Activated CD4-positive, alpha-beta T cell treated with anti-CD3 and anti-CD28 coated beads for 36 hours (primary cell): ENCODE measurements around the gene AP1S1. TPM values are rescaled to one million over a fixed set of nuclear protein-coding genes. Genes with fewer than 3 reads are reported as not detected.
"Not testable (repeated sequence)": the region's sequence is repeated elsewhere in the genome, so short reads cannot be mapped to it uniquely, and the experiment has no call there.

Source experiments
- ATAC-seq: fragments of 200-7000 bp; cut with Tn5 transposase; one replicate; pipeline ENCODE4 v1.10.0; 2021; ENCODE audit warnings: mild to moderate bottlenecking, moderate library complexity
- CTCF ChIA-PET: fragments of 350-600 bp; sonication (Branson Sonifier 250); formaldehyde crosslinking; loops from one replicate; lab custom pipeline; 2021; ENCODE audit warnings: antibody characterized with exemption; lab: Charles Lee
- POLR2A ChIA-PET: fragments of 350-600 bp; sonication (Branson Sonifier 250); formaldehyde crosslinking; loops from one replicate; lab custom pipeline; 2021; ENCODE audit warnings: antibody characterized with exemption, inconsistent platforms; lab: Charles Lee
- DNase-seq: peaks from one replicate; pipeline ENCODE4 v3.0.0-alpha.2; 2020
- H3K27ac Mint-ChIP-seq: one replicate; pipeline ENCODE4 v1.8.0; 2021; ENCODE audit warnings: mixed read lengths
- H3K27me3 Mint-ChIP-seq: one replicate; pipeline ENCODE4 v1.8.0; 2021; ENCODE audit warnings: mixed read lengths
- H3K36me3 Mint-ChIP-seq: one replicate; pipeline ENCODE4 v1.8.0; 2021; ENCODE audit warnings: low read depth, mixed read lengths
- H3K4me1 Mint-ChIP-seq: one replicate; pipeline ENCODE4 v1.8.0; 2021; ENCODE audit warnings: mixed read lengths
- H3K4me3 Mint-ChIP-seq: one replicate; pipeline ENCODE4 v1.8.0; 2021; ENCODE audit warnings: mild to moderate bottlenecking, moderate library complexity, mixed read lengths
- H3K9me3 Mint-ChIP-seq: one replicate; pipeline ENCODE4 v1.8.0; 2021; ENCODE audit warnings: low read depth, mixed read lengths
- intact Hi-C, 2 experiments: fragments of 100-400 bp; cut with DNase I in 1 of 2; cut with micrococcal nuclease in 1 of 2; formaldehyde crosslinking; loops; one replicate each; pipeline versions ENCODE4 v1.14.2 to v1.15.1; 2022 to 2024; cut with DNase I, micrococcal nuclease
- total RNA-seq, 2 experiments: library from RNA; stranded (reverse); gene quantifications; one replicate each; pipeline ENCODE4 v1.2.3, GENCODE V29; 2021

Gene AP1S1
- total RNA-seq, 2 experiments from 2014 or later, result 33.7 to 43.0 TPM

GRCh38 chr7:101201695-101202602, 47.7 kb downstream of the AP1S1 start:
- peaks cover 7% of the 10 kb centered on the region for H3K36me3 Mint-ChIP-seq
- DNase-seq, result no peak
- H3K4me1 Mint-ChIP-seq, result peaks cover 4% of the 10 kb centered on the region
- H3K4me3 Mint-ChIP-seq, result no peak overlapping the region
- ChIA-PET POLR2A (no interaction called here), CTCF (interaction anchor here (0.6 to 2.9 kb wide), 3 partner anchors 9 to 211 kb away, joined by 3 to 11 read pairs (median 4); no protein-coding TSS in a partner anchor)
- peaks cover 21% of the 10 kb centered on the region for H3K27me3 Mint-ChIP-seq
- no peak for ATAC-seq
- intact Hi-C loops, result no loop called here
- H3K9me3 Mint-ChIP-seq, result no peaks in the 10 kb centered on the region
- no peak overlapping the region for H3K27ac Mint-ChIP-seq

GRCh38 chr7:101202603-101202918, 48.3 kb downstream of the AP1S1 start:
- peaks cover 7% of the 10 kb centered on the region for H3K36me3 Mint-ChIP-seq
- H3K4me1 Mint-ChIP-seq, result peaks cover 4% of the 10 kb centered on the region
- POLR2A ChIA-PET, result no interaction called here
- ATAC-seq (no peak), DNase-seq (no peak)
- intact Hi-C loops, result no loop called here
- peaks cover 21% of the 10 kb centered on the region for H3K27me3 Mint-ChIP-seq
- CTCF ChIA-PET, result interaction anchor here (0.6 to 2.9 kb wide), 3 partner anchors 10 to 210 kb away, joined by 3 to 11 read pairs (median 4); no protein-coding TSS in a partner anchor
- no peaks in the 10 kb centered on the region for H3K9me3 Mint-ChIP-seq
- H3K4me3 Mint-ChIP-seq, result no peak overlapping the region
- no peak overlapping the region for H3K27ac Mint-ChIP-seq

GRCh38 chr7:101203740-101204738, 49.8 kb downstream of the AP1S1 start:
- intact Hi-C loops, H3K4me1 Mint-ChIP-seq, DNase-seq, H3K9me3 Mint-ChIP-seq, ATAC-seq: not testable (repeated sequence)
- H3K4me3 Mint-ChIP-seq, result peak overlapping the region; percentile 32
- peak overlapping the region; percentile 59 for H3K27ac Mint-ChIP-seq
- H3K36me3 Mint-ChIP-seq, result peaks cover 14% of the 10 kb centered on the region
- H3K27me3 Mint-ChIP-seq, result peaks cover 21% of the 10 kb centered on the region
- ChIA-PET CTCF (interaction anchor here (0.6 to 2.9 kb wide), 8 partner anchors 9 to 60 kb away, joined by 3 to 11 read pairs (median 4); partner anchors contain the start of genes PLOD3, VGF and ZNHIT1), POLR2A (interaction anchor here (0.6 kb wide), 1 partner anchor 1768 kb away, joined by 4 read pairs; no protein-coding TSS in a partner anchor)

- ChIA-PET CTCF (interaction anchor here (0.6 kb wide), 1 partner anchor 578 kb away, joined by 3 read pairs; no protein-coding TSS in a partner anchor), POLR2A (no interaction called here)
- no peak for DNase-seq
- H3K9me3 Mint-ChIP-seq, result no peaks in the 10 kb centered on the region
- intact Hi-C loops, result no loop called here
- H3K36me3 Mint-ChIP-seq, result peaks cover 18% of the 10 kb centered on the region
- peaks cover 11% of the 10 kb centered on the region for H3K27me3 Mint-ChIP-seq
- no peak overlapping the region for H3K27ac Mint-ChIP-seq
- H3K4me1 Mint-ChIP-seq, result peaks cover 2% of the 10 kb centered on the region
- no peak for ATAC-seq
- no peak overlapping the region for H3K4me3 Mint-ChIP-seq
Observed at GRCh38 chr7:101205901-101206664, 51.8 kb downstream of the AP1S1 start.

- CTCF ChIA-PET, result no interaction called here
- Mint-ChIP-seq H3K27ac (no peak overlapping the region), H3K4me1 (peaks cover 2% of the 10 kb centered on the region), H3K9me3 (no peaks in the 10 kb centered on the region), H3K4me3 (no peak overlapping the region), H3K27me3 (peaks cover 6% of the 10 kb centered on the region), H3K36me3 (peaks cover 18% of the 10 kb centered on the region)
- DNase-seq (no peak), ATAC-seq (no peak)
- intact Hi-C loops, result no loop called here
- POLR2A ChIA-PET, result no interaction called here
Observed at GRCh38 chr7:101206665-101207042, 52.4 kb downstream of the AP1S1 start.

DNA sequence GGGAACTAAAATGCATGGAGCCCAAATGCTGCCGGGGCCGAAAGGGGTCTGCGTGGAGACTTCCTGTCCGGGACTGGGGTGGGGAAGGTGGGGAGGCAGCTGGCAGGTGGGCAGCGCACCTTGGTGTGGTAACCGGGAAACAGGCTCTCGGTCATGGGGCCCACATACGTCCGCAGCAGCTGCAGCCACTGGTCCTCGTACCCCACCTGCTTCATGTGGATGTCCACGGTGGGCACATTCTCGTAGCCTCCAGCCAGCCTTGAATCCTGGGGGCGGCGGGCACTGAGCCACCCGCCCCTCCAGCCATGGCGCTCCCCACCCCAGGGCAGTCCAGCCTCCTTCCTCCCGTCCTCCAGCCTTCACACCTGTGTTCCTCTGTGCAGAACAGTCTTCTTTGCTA, 53.2 kb downstream of the AP1S1 start:
- ChIA-PET POLR2A (no interaction called here), CTCF (interaction anchor here (0.6 kb wide), 1 partner anchor 75 kb away, joined by 3 read pairs; no protein-coding TSS in a partner anchor)
- ATAC-seq (no peak), DNase-seq (no peak)
- peaks cover 18% of the 10 kb centered on the region for H3K36me3 Mint-ChIP-seq
- intact Hi-C loops, result no loop called here
- no peaks in the 10 kb centered on the region for H3K9me3 Mint-ChIP-seq
- H3K27me3 Mint-ChIP-seq, result peaks cover 6% of the 10 kb centered on the region
- H3K27ac Mint-ChIP-seq, result no peak overlapping the region
- H3K4me1 Mint-ChIP-seq, result peaks cover 2% of the 10 kb centered on the region
- no peak overlapping the region for H3K4me3 Mint-ChIP-seq

DNA sequence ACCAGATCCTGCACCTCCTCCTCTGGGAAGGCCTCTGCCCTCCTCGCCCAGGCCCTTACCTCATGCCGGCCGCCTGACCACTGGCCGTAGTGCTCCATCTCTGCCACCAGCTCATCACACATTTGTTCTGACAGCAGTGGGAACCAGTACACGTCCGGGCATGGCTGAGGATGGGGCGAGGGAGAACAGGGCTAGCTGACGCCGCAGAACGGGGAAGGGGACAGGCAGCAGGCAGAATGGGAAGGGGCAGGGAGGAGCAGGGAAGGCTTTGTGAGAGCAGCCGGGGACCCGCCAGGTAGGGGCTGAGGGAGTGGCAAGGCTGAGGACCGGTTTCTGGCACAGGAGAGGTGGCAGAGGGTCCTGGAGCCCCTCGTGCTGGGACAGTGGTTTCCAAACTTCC, 54.5 kb downstream of the AP1S1 start:
- peaks cover 2% of the 10 kb centered on the region for H3K4me1 Mint-ChIP-seq
- no peak for ATAC-seq
- no peak overlapping the region for H3K4me3 Mint-ChIP-seq
- no peaks in the 10 kb centered on the region for H3K9me3 Mint-ChIP-seq
- no peak overlapping the region for H3K27ac Mint-ChIP-seq
- ChIA-PET POLR2A (no interaction called here), CTCF (interaction anchor here (0.5 kb wide), 1 partner anchor 8 kb away, joined by 3 read pairs; the partner anchor contains the start of gene MOGAT3)
- DNase-seq, result no peak
- intact Hi-C loops, result no loop called here
- H3K36me3 Mint-ChIP-seq, result peaks cover 18% of the 10 kb centered on the region
- H3K27me3 Mint-ChIP-seq, result peaks cover under 1% of the 10 kb centered on the region

GRCh38 chr7:101210143-101210542, 55.9 kb downstream of the AP1S1 start:
- intact Hi-C loops, result loop anchor here in 1 of 2 experiments (10.0 kb wide), 1 partner anchor 75 kb away; no protein-coding TSS in a partner anchor
- POLR2A ChIA-PET, result no interaction called here

More at GRCh38 chr7:101210143-101210542, 55.9 kb downstream of the AP1S1 start:
- H3K36me3 Mint-ChIP-seq, result peaks cover 23% of the 10 kb centered on the region
- H3K4me3 Mint-ChIP-seq, result no peak overlapping the region
- no peaks in the 10 kb centered on the region for H3K9me3 Mint-ChIP-seq
- DNase-seq, result no peak
- no peaks in the 10 kb centered on the region for H3K27me3 Mint-ChIP-seq
- ATAC-seq, result no peak
- no peak overlapping the region for H3K27ac Mint-ChIP-seq
- CTCF ChIA-PET, result no interaction called here
- H3K4me1 Mint-ChIP-seq, result no peaks in the 10 kb centered on the region
